ENCODE data around the gene EXOSC9.
"Not testable (repeated sequence)": the region's sequence is repeated elsewhere in the genome, so short reads cannot be mapped to it uniquely, and the experiment has no call there.

Gene EXOSC9

GRCh38 chr4:121800961-121801714 is at the start of gene EXOSC9:
Gene EXOSC9, plus strand, starts transcription at chr4:121801323. Its CDS starts 102 bp downstream, at chr4:121801425.
- peak; percentile 96 for DNase-seq

DNA sequence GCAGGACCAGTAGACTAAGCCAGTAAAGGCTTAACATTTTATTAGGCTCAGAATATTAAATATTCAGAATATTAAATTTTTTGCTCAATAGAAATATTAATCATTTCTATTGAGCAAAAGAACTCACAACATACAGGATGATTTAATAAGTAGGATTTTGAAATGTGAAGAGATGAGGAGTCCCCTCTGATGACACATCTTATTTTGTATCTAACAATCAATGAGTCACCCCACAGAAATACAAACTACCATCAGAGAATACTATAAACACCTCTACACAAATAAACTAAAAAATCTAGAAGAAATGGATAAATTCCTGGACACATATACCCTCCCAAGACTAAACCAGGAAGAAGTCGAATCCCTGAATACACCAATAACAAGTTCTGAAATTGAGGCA is 49.0 kb upstream of the EXOSC9 start:
- DNase-seq: not testable (repeated sequence)

GRCh38 chr4:121758925-121759568 is 42.1 kb upstream of the EXOSC9 start:
- DNase-seq: no peak

GRCh38 chr4:121760205-121760604 is 40.9 kb upstream of the EXOSC9 start:
- DNase-seq: no peak

DNA sequence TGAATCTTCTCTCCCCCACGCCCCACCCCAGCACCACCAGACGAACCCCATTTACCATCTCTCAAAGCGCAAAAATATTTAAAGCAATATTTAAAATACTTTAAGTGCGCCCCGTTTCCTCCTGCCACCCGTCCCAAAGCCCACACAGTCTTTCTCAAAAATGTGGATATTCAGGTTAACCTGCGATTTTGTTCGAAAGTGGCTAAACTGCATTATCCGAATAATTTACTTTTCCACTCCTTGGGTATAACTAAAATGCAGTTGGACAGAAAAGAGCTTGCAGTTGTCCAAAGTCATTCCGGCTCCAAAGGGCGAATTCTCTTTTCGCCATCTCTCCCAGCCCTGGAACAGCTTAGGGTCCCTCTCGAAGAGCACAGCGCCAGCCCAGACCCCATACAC is 36.8 kb upstream of the EXOSC9 start:
- DNase-seq: no peak

DNA sequence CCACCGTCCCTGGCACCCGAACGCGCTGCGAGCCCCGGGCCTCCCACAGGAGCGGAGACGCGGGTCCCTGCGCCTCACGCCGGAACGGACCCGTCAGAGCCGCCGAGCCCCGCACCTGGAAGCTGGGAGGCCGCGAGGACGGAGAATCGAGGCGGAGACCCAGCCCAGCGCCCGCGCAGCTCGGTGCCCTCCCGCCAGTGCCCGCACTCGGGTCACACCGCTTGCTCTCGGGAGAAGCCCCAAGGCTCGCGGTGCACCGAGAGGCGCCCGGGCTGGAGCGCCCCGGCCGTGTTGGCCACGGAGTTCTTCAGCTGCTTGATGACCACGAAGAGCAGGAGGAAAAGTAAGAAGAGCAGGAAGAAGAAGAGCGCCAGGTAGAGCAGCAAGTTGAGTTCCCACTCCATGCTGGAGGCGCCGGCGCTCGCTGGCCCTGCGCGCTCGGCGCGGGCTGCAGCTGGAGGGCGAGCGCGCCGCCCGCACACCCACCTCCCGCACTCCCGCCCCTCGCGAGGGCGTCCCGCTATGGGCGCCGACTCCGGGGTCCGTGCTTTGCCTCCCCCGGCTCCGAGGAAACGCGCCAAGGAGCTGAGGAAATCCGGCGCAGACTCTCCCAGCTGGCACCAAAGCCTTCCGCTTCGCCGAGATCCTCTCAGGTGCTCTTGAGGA is 36.3 kb upstream of the EXOSC9 start, which contains the start of gene SMIM43:
Gene SMIM43, minus strand, starts transcription at position 463 of the 666 bp plus-strand sequence. Its CDS starts 59 bp downstream, at position 404.
- no peak for DNase-seq

DNA sequence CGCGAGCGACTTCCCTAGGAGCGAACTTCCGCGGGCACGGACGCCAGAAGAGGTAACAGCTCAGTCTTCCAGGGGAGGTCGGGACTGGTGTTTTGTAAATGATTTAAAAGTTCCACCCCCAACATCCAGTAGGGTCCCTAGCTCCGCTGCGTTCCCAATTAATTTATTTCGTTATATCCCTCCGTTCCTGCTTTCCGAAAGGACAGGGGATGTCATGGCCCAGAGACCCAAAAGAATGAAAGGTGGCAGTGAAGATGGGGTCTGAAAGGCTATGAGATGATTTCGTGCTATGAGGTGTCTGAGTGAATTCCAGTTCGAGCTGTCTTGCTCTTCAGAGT is 35.8 kb upstream of the EXOSC9 start:
- no peak for DNase-seq

DNA sequence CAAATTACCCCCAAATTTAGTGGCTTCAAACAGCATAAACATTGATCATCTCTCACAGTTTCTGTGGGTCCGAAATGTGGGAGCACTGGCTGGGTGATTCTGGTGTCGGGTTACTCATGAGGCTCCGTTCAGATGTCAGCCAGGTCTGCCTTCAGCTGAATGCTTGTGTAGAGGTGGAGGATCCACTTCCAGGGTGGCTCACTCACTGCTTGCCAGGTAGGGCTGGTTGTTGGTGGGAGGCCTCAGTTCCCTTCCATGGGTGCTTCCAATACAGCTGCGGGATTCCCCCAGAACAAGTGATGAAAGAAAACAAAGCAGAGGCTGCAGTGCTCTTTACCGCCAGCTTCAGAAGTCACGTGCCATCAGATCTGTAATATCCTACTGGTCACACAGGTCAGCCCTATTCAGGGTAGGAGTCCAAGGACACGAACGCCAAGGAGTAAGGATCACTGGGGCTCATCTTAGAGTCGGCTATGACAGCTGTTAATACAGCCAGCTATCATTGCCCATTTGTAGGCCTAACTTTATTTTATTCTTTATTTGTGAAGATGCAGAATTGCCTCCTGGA is 35.1 kb upstream of the EXOSC9 start:
- no peak for DNase-seq

DNA sequence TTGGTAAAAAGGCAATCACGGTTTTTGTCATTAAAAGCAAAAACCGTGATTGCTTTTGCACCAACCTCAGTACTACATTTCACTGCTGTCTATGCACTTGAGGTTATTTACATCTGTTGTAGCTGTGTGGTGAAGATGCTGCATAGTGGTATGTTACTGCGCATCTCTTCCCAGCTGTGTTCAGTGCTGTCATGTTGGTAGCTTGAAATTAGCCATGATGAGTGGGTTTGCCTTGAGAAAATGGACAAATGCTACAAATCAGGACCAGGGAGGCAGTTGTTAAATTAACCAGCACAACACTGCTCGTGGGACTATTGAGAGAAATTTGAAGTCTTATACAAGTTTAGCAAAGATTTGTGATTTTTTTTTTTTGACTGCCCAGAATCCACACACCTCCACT is 34.0 kb upstream of the EXOSC9 start:
- DNase-seq: no peak

DNA sequence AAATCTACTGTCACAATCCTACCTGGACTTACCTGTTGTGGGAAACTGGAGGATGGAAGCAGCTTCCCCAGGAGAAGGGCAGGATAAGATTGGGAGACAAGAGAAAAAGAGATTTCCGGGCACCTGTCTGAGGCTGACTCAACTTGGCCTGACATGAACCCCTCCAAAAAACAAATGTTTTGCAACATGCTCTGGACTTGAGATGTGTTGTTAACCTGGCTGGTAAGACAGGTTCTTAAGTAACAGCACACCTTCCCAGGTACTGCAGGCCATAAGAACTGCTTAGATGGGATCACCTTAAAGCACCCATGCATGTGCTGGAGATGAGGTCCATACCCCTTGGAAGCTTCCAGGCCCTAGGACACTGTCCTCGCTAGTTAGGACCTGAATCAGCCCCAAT is 31.8 kb upstream of the EXOSC9 start:
- DNase-seq: no peak

- no peak for DNase-seq
These were observed 29.3 kb upstream of the EXOSC9 start for GRCh38 chr4:121771869-121772268.

- no peak for DNase-seq
These were observed 27.2 kb upstream of the EXOSC9 start for GRCh38 chr4:121773883-121774282.

- no peak for DNase-seq
These were observed 24.3 kb upstream of the EXOSC9 start for GRCh38 chr4:121776610-121777401.

DNA sequence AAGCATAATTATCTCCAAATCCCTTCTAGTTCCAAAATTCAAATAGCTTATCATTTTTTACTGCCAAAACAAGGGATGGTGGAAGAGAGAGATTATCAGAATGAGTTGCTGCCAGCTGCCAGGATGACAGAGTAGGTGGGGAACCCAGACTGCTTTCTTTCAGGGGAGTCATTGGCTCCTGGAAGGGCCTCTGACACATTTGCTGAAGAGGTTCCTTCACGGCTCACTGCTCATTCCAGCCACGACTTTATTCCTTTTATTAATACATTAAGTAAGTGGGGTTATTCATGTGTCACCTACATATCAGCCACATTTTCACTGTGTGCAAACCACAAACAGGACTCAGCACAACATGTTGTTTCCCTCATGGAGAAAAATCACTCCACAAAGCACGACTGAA is 23.5 kb upstream of the EXOSC9 start:
- DNase-seq: no peak

DNA sequence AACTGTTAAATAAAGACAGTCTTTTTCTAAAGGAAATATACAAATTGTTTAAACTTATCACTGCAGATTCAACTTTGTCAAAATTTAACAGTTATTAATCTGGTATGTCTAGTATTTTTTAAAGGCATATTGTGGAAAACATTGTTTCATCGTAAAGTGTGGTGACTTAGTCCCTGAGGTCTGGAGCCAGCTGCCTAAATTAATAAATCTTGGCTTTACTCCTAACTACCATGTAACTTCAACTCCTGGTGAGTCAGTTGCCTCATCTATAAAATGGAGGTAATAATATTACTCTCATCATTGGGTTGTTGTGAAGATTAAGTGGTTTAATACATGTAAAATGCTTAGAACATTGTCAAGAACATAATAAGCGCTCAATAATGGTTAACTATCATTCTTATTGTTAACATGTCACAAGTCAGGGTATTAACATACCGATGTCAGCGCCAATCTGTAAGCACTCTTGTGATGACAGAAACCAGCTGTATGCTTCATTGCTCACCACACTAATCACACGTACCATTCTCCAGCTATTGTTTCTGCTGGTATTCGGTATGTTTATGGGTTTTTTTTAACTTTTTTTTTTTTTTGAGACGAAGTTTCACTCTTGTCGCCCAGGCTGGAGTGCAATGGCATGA is 22.0 kb upstream of the EXOSC9 start:
- DNase-seq: no peak

GRCh38 chr4:121783210-121783609 is 17.9 kb upstream of the EXOSC9 start:
- DNase-seq: no peak

DNA sequence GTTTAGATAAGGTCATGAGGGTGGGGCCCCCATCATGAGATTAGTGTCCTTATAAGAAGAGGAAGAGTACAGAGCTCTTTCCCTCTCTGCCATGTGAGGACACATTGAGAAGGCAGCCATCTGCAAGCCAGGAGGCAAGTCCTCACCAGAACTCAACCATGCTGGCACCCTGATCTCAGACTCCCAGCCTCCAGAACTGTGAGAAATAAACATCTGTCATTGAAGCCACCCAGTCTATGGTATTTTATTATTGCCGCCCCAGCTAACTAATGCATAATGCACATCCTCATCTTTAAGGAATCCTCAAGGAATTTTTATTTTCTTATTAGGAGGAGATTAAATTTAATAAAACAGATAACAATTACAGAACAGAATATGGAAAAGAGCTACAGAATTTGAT is 16.7 kb upstream of the EXOSC9 start:
- no peak for DNase-seq

DNA sequence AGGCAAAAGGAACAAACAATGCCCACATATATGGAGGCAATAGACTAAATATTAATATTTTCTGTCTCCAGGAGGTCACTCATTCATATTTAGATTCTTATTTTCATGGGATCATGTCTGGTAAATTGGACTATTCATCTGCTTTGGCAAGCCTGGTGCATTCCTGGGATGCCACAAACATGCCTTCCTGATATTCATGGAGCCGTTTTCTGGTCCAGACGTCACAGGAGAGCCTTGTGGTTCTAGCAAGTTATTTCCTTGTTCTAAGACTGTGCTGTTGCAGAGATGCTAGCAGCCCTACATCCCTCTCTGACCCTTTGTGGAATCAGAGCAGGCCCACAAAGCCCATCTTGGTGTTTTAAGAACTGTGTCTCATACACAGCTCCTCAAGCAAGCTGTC is 16.1 kb upstream of the EXOSC9 start:
- no peak for DNase-seq

DNA sequence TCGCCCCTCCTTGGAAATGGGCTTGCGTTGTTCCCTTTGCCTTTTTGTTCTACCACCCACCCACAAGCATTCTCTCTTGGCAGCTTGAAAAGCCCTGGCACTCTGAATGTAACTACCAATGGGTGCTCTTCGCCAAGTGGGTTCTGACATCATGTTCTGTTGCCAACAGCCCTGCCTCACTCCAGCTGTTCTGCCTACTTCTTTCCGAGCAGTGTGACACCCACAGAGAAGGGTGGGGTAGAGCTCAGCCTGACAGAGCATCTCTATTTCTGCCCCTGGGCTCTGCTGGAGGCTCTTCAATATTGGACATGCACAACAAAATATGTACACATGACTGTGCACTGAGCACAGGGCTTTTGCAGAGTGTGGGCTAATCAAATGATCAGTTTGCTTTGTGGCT is 15.6 kb upstream of the EXOSC9 start:
- DNase-seq: no peak

- DNase-seq: no peak
These were observed 14.9 kb upstream of the EXOSC9 start for GRCh38 chr4:121786221-121786620.

DNA sequence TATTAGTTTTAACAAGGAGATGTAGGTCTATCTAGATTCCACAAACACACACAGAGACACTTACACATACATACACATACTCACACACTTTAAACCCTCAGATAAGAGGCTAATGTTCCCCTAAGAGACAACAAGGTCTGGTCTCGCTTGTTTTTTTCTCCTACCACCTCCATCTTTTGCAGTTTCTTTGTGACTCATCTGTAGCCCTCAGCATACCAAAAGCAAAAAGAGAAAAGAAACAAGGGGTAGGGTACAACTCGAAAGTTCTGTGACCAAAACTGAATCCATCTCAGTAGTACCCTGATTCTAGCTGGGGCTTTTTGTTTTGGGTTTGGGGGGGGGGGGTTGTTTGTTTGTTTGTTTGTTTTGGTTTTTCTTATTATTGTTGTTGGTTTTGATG is 12.2 kb upstream of the EXOSC9 start:
- DNase-seq: no peak

- no peak for DNase-seq
These were observed 11.7 kb upstream of the EXOSC9 start for GRCh38 chr4:121789455-121789854.

Measured in CD4-positive, alpha-beta T cell treated with Interleukin-21 for 1 hour (primary cell).